ENCODE data around the gene CRB3.
"Not testable (repeated sequence)": the region's sequence is repeated elsewhere in the genome, so short reads cannot be mapped to it uniquely, and the experiment has no call there.

CRB3 gene

GRCh38 chr19:6427131-6427530, 36.9 kb upstream of the CRB3 start:
- no peak for TF ChIP-seq CTCF (IDR thresholded peaks at IDR 0.05; ENCODE audit: low read depth, low read length, missing control alignments)
- DNase-seq (ENCODE audit: low read depth): no peak
- H3K4me3 ChIP-seq (ENCODE audit: low read depth, low read length): no peak overlapping the region

- H3K4me3 ChIP-seq (ENCODE audit: low read depth, low read length): not testable (repeated sequence)
Observed at GRCh38 chr19:6428692-6429418, 35.2 kb upstream of the CRB3 start.

GRCh38 chr19:6429419-6430221, 34.5 kb upstream of the CRB3 start:
- TF ChIP-seq CTCF (IDR thresholded peaks at IDR 0.05; ENCODE audit: low read depth, low read length, missing control alignments): no peak
- H3K4me3 ChIP-seq (ENCODE audit: low read depth, low read length): no peak overlapping the region
- DNase-seq (ENCODE audit: low read depth): no peak

More at GRCh38 chr19:6428692-6429418, 35.2 kb upstream of the CRB3 start:
- not testable (repeated sequence) for DNase-seq (ENCODE audit: low read depth)

DNA sequence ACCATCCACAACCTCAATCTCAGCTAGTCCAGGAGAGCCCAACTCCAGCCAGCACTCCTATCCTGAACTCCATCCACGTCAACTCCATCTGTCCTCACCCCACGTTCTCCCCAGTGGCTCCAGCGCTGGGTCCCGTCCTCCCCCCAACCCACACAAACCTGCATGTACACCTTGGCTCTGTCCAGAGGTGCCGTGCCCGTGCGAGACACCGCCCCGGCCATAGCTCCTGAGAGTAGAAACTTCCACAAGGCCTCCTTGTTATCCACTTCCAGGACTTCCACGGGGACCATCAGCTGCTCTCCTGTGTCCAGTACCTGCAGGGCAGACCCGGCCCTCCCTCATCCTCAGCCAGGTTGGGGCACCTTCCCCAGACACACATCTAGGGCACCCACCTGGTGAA, 32.2 kb upstream of the CRB3 start:
- no peak overlapping the region for H3K4me3 ChIP-seq (ENCODE audit: low read depth, low read length)
- no peak for DNase-seq (ENCODE audit: low read depth)
- TF ChIP-seq CTCF (IDR thresholded peaks at IDR 0.05; ENCODE audit: low read depth, low read length, missing control alignments): no peak

- no peak overlapping the region for H3K4me3 ChIP-seq (ENCODE audit: low read depth, low read length)
Observed at GRCh38 chr19:6433165-6433564, 30.9 kb upstream of the CRB3 start.

GRCh38 chr19:6433663-6434062, 30.4 kb upstream of the CRB3 start, which contains the start of gene SLC25A41:
Gene SLC25A41, minus strand, starts transcription at chr19:6433763. Its CDS starts 70 bp downstream, at chr19:6433693.
- H3K4me3 ChIP-seq (ENCODE audit: low read depth, low read length): no peak within 1 kb of the TSS
- no peak for TF ChIP-seq CTCF (IDR thresholded peaks at IDR 0.05; ENCODE audit: low read depth, low read length, missing control alignments)
- DNase-seq (ENCODE audit: low read depth): no peak

More at GRCh38 chr19:6433165-6433564, 30.9 kb upstream of the CRB3 start:
- no peak for TF ChIP-seq CTCF (IDR thresholded peaks at IDR 0.05; ENCODE audit: low read depth, low read length, missing control alignments)
- DNase-seq (ENCODE audit: low read depth): no peak

GRCh38 chr19:6439743-6440142, 24.3 kb upstream of the CRB3 start:
- no peak overlapping the region for H3K4me3 ChIP-seq (ENCODE audit: low read depth, low read length)
- TF ChIP-seq CTCF (IDR thresholded peaks at IDR 0.05; ENCODE audit: low read depth, low read length, missing control alignments): no peak
- DNase-seq (ENCODE audit: low read depth): no peak
